Measurements from ENCODE around the gene GPM6B. TPM values are rescaled to one million over a fixed set of nuclear protein-coding genes. Genes with fewer than 3 reads are reported as not detected.

The GPM6B gene
- total and polyA plus RNA-seq, 2 donors (not counting 3 experiments of a cell fraction or from before 2014, with no cell fraction given), result 0.30 TPM; not detected in 1

DNA sequence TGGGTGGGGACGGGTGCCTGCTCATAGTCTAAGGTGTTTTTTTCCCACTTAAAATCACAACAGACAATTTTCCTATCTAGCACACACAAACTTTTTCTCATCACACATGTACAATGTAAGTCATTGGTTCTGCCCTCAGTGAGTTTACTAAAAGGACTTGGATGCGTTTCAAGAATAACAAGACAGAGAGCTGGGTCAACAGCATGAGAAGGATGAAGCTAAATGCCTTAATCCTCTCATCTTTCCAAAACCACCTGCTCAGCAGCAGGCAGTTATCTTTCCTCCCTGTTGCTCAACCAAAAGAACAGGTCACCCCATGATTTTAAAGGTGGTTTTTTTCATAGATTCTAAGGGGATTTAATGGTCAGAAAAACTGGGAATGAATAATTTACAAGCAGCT, 42.2 kb downstream of the GPM6B start:
- dilution Hi-C loops (cut with MboI; ENCODE audit: extremely low pct_ligation_motif_present, low sequenced_read_pairs), result no loop called here
- FAIRE-seq, result no peak

More for the DNA sequence above, 42.2 kb downstream of the GPM6B start:
- BruUV-seq (replicated peaks), result no TSS peak
- no peak overlapping the region for H3K27ac ChIP-seq (ENCODE audit: insufficient read depth, low read depth, low read length)
- no peak overlapping the region for H2AFZ ChIP-seq (ENCODE audit: low read depth, low read length)
- H3K27me3 ChIP-seq (ENCODE audit: control insufficient read depth in 2 of 2, insufficient read depth in 2 of 2, low read length in 2 of 2), result no peaks in the 10 kb centered on the region
- H3K4me1 ChIP-seq (ENCODE audit: control insufficient read depth, extremely low read depth, insufficient read depth, low read length), result peaks cover 4% of the 10 kb centered on the region
- no peak overlapping the region for H3K9ac ChIP-seq (replicated peaks; ENCODE audit: extremely low read depth, insufficient read depth, low read length)
- DNase-seq (ENCODE audit: low read depth, low spot score), result no peak
- no peaks in the 10 kb centered on the region for H3K9me3 ChIP-seq (replicated peaks; ENCODE audit: control insufficient read depth, insufficient read depth, low read length)
- ChIA-PET POLR2A (no interaction called here), CTCF (interaction anchor here (1.0 to 1.2 kb wide), 3 partner anchors 12 to 268 kb away, joined by 3 read pairs; no protein-coding TSS in a partner anchor)
- intact Hi-C loops (cut with micrococcal nuclease), result no loop called here
- H3K4me2 ChIP-seq (ENCODE audit: insufficient read depth, low read length), result no peak overlapping the region
- no peak for TF ChIP-seq JUN (IDR thresholded peaks at IDR 0.05; ENCODE audit: borderline replicate concordance, insufficient read depth, insufficient read length, low read depth)
- no peak for TF ChIP-seq EZH2 (IDR thresholded peaks at IDR 0.05; ENCODE audit: borderline replicate concordance, low read depth, low read length, severe bottlenecking)
- TF ChIP-seq FOS (IDR thresholded peaks at IDR 0.05; ENCODE audit: borderline replicate concordance, insufficient read depth, low read length), result no peak
- no peak for TF ChIP-seq MYC (IDR thresholded peaks at IDR 0.05; ENCODE audit: low read depth, low read length)
- TF ChIP-seq, protein P1, sequence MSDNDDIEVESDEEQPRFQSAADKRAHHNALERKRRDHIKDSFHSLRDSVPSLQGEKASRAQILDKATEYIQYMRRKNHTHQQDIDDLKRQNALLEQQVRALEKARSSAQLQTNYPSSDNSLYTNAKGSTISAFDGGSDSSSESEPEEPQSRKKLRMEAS (IDR thresholded peaks at IDR 0.05; ENCODE audit: insufficient read depth, insufficient read length), result no peak
- TF ChIP-seq, protein P2, sequence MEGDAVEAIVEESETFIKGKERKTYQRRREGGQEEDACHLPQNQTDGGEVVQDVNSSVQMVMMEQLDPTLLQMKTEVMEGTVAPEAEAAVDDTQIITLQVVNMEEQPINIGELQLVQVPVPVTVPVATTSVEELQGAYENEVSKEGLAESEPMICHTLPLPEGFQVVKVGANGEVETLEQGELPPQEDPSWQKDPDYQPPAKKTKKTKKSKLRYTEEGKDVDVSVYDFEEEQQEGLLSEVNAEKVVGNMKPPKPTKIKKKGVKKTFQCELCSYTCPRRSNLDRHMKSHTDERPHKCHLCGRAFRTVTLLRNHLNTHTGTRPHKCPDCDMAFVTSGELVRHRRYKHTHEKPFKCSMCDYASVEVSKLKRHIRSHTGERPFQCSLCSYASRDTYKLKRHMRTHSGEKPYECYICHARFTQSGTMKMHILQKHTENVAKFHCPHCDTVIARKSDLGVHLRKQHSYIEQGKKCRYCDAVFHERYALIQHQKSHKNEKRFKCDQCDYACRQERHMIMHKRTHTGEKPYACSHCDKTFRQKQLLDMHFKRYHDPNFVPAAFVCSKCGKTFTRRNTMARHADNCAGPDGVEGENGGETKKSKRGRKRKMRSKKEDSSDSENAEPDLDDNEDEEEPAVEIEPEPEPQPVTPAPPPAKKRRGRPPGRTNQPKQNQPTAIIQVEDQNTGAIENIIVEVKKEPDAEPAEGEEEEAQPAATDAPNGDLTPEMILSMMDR (IDR thresholded peaks at IDR 0.05; ENCODE audit: extremely low read depth in 1 of 2, insufficient read depth in 1 of 2, low read depth in 1 of 2, low read length in 2 of 2), result no peak
- no peak for TF ChIP-seq POLR2A (IDR thresholded peaks at IDR 0.05; ENCODE audit: low read depth, low read length)
- TF ChIP-seq POLR2AphosphoS5 (IDR thresholded peaks at IDR 0.05; ENCODE audit: insufficient read depth, low read depth, low read length), result no peak
- no peak for TF ChIP-seq GATA2 (IDR thresholded peaks at IDR 0.05; ENCODE audit: insufficient read depth, insufficient read length, low read depth, low read length)
- no peaks in the 10 kb centered on the region for H3K79me2 ChIP-seq (ENCODE audit: control insufficient read depth, insufficient read depth, low read length)
- H3K9me1 ChIP-seq (replicated peaks; ENCODE audit: control insufficient read depth, extremely low read depth, insufficient read depth, low read length), result no peaks in the 10 kb centered on the region
- no peaks in the 10 kb centered on the region for H4K20me1 ChIP-seq (replicated peaks; ENCODE audit: control insufficient read depth, extremely low read depth, insufficient read depth, low read length)
- H3K4me3 ChIP-seq (replicated peaks in 1 of 3; ENCODE audit: insufficient read depth in 1 of 3, low read depth in 1 of 3, low read length in 3 of 3), result no peak overlapping the region
- no peaks in the 10 kb centered on the region for H3K36me3 ChIP-seq (ENCODE audit: control insufficient read depth in 2 of 2, extremely low read depth in 1 of 2, insufficient read depth in 2 of 2, low read length in 2 of 2)
